ENCODE measurements around the gene HHAT.

The HHAT gene

DNA sequence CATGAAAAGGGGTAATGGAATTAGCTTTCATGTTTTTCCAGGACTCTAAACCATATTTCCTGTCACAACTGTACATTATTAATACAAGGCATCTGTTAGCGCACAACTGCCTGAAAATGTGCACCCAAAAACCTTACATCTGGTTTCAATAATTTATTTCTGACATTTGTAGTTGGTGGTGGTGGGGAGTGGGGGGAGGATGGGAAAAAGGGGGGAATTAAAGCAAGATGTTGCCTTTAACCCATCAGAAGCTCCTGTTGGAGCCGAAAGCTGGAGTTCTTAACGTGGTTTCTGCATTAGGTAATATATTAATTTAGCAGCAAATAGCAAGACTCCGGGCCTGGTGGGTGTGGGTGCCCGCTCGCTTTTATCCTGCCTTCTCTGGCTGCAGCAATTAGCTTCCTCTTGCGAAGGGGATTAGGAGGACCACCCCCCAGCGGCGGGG, 36.9 kb upstream of the HHAT start:
- Mint-ChIP-seq H3K27me3 (ENCODE audit: low read depth, poor library complexity) (peaks cover 59% of the 10 kb centered on the region), H3K27ac (no peak overlapping the region), H3K4me1 (peaks cover 59% of the 10 kb centered on the region), H3K36me3 (ENCODE audit: low read depth) (no peaks in the 10 kb centered on the region), H3K9me3 (no peaks in the 10 kb centered on the region), H3K4me3 (peak overlapping the region; percentile 75)
- DNase-seq = no peak
- TF ChIP-seq CTCF (IDR thresholded peaks at IDR 0.05) = no peak

GRCh38 chr1:210292231-210292871, 36.4 kb upstream of the HHAT start:
- Mint-ChIP-seq H3K27me3 (ENCODE audit: low read depth, poor library complexity) (peaks cover 64% of the 10 kb centered on the region), H3K4me3 (peak overlapping the region; percentile 75), H3K36me3 (ENCODE audit: low read depth) (no peaks in the 10 kb centered on the region), H3K27ac (peak overlapping the region; percentile 42), H3K9me3 (no peaks in the 10 kb centered on the region), H3K4me1 (peaks cover 64% of the 10 kb centered on the region)
- DNase-seq = peak; percentile 76
- TF ChIP-seq CTCF (IDR thresholded peaks at IDR 0.05) = peak; percentile 10

GRCh38 chr1:210293171-210293607, 35.5 kb upstream of the HHAT start:
- TF ChIP-seq CTCF (IDR thresholded peaks at IDR 0.05) = no peak
- no peak for DNase-seq
- H3K4me3 Mint-ChIP-seq = peak overlapping the region; percentile 75
- peaks cover 59% of the 10 kb centered on the region for H3K4me1 Mint-ChIP-seq
- H3K27me3 Mint-ChIP-seq (ENCODE audit: low read depth, poor library complexity) = peaks cover 63% of the 10 kb centered on the region
- H3K27ac Mint-ChIP-seq = peak overlapping the region; percentile 42
- no peaks in the 10 kb centered on the region for H3K36me3 Mint-ChIP-seq (ENCODE audit: low read depth)
- H3K9me3 Mint-ChIP-seq = no peaks in the 10 kb centered on the region

DNA sequence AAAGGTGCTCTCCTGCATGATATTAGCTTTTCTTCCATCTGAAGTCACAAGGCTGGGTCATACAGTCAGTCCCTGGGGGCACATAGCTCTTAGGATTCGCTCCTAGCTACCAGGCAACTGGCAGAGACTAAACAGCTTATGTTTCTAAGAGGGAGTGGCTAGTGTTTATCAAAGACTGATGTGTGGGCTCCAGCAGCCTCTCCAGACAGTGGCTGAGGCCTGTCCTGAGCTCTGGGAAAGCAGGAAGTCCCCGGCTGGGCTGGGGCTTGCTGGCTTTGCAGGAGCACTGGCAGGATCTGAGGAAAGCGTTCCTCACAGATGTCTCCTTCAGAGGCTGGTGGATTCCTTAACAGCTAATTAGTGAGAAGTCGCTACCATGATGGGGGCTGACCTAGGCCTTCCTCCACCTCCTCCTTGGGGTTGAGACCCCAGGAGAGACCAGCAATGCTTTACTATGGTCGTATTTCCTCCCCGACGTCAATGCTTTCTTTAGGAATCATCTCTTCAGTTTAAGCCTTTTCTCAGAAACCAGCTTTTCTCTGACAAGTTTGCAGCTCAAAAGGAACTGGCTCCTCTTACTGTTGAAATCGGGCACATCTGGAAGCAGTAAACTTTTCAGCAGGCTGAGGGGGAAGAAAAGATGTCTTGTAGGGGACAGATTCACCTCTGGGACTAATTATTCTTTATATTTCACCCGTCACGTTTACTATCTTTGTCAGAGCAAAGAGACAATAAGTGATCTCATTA, 33.5 kb upstream of the HHAT start:
- Mint-ChIP-seq H3K27ac (peak overlapping the region; percentile 95), H3K9me3 (no peaks in the 10 kb centered on the region), H3K4me3 (peak overlapping the region; percentile 57), H3K36me3 (ENCODE audit: low read depth) (no peaks in the 10 kb centered on the region), H3K27me3 (ENCODE audit: low read depth, poor library complexity) (peaks cover 58% of the 10 kb centered on the region), H3K4me1 (peaks cover 72% of the 10 kb centered on the region)
- DNase-seq = peak; percentile 68
- TF ChIP-seq CTCF (IDR thresholded peaks at IDR 0.05) = no peak

GRCh38 chr1:210296682-210297081, 32.0 kb upstream of the HHAT start:
- no peak for TF ChIP-seq CTCF (IDR thresholded peaks at IDR 0.05)
- Mint-ChIP-seq H3K36me3 (ENCODE audit: low read depth) (no peaks in the 10 kb centered on the region), H3K9me3 (no peaks in the 10 kb centered on the region), H3K4me3 (no peak overlapping the region), H3K27me3 (ENCODE audit: low read depth, poor library complexity) (peaks cover 45% of the 10 kb centered on the region), H3K4me1 (peaks cover 72% of the 10 kb centered on the region), H3K27ac (peak overlapping the region; percentile 54)
- DNase-seq = no peak
